OCI-LY7 (cell line): ENCODE measurements around the gene CALM3. TPM values are rescaled to one million over a fixed set of nuclear protein-coding genes. Genes with fewer than 3 reads are reported as not detected.

Experiments
- BruUV-seq: library from RNA; stranded (reverse); fragments of 400-500 nt; replicated peaks from 2 replicates; lab custom pipeline; 2021; lab: Mats Ljungman, UMichigan
- CTCF ChIA-PET: fragments of 300-600 bp; sonication (Branson Sonifier 250); formaldehyde crosslinking; loops from one replicate; lab custom pipeline; 2022; ENCODE audit warnings: antibody characterized with exemption; ENCODE audit not compliant: unreplicated experiment; lab: Charles Lee
- POLR2A ChIA-PET: fragments of 300-600 bp; sonication (Branson Sonifier 250); formaldehyde crosslinking; loops from one replicate; lab custom pipeline; 2022; ENCODE audit warnings: antibody characterized with exemption; lab: Charles Lee
- DNase-seq: peaks from one replicate; pipeline ENCODE4 v3.0.0-alpha.2; 2015; ENCODE audit warnings: low spot score
- H2AFZ ChIP-seq: fragments of 200-600 bp; sonication (generic), shearing (Covaris generic); 2 replicates; pipeline ENCODE4 v1.6.1; 2014; ENCODE audit warnings: mild to moderate bottlenecking, antibody characterized with exemption, low read length, moderate library complexity
- H3K27ac ChIP-seq: fragments of 200-600 bp; sonication (generic); 2 replicates; pipeline ENCODE4 v1.5.1; 2014; ENCODE audit warnings: mixed run types, low read depth, mild to moderate bottlenecking, moderate library complexity, low read length, inconsistent platforms; ENCODE audit not compliant: poor library complexity, severe bottlenecking
- H3K36me3 ChIP-seq: fragments of 200-600 bp; sonication (generic); 2 replicates; pipeline ENCODE4 v1.6.1; 2014; ENCODE audit warnings: mild to moderate bottlenecking, antibody characterized with exemption, low read length, moderate library complexity, mixed read lengths; ENCODE audit not compliant: insufficient read depth
- H3K4me1 ChIP-seq: fragments of 200-600 bp; sonication (generic); 2 replicates; pipeline ENCODE4 v1.5.1; 2014; ENCODE audit warnings: mild to moderate bottlenecking, low read length; ENCODE audit not compliant: insufficient read depth, poor library complexity, severe bottlenecking
- H3K4me2 ChIP-seq: fragments of 200-600 bp; sonication (generic); 2 replicates; pipeline ENCODE4 v1.6.1; 2014; ENCODE audit warnings: mild to moderate bottlenecking, low read length
- H3K4me3 ChIP-seq: fragments of 200-600 bp; sonication (generic); 2 replicates; pipeline ENCODE4 v1.5.1; 2014; ENCODE audit warnings: mild to moderate bottlenecking, low read depth, low read length; ENCODE audit not compliant: poor library complexity, severe bottlenecking
- H3K79me2 ChIP-seq: fragments of 200-600 bp; sonication (generic); 2 replicates; pipeline ENCODE4 v1.6.1; 2016; ENCODE audit warnings: low read depth, mild to moderate bottlenecking, low read length, moderate library complexity, mixed read lengths; ENCODE audit not compliant: insufficient read depth
- H3K9me2 ChIP-seq: fragments of 200-600 bp; sonication (generic); 2 replicates; pipeline ENCODE4 v1.6.1; 2016; ENCODE audit warnings: mild to moderate bottlenecking, low read length, mixed read lengths; ENCODE audit not compliant: insufficient read depth
- H3K9me3 ChIP-seq: fragments of 200-600 bp; sonication (generic); 2 replicates; pipeline ENCODE4 v1.6.1; 2014; ENCODE audit warnings: mild to moderate bottlenecking, mixed run types, low read length, mixed read lengths
- H4K20me1 ChIP-seq: fragments of 200-600 bp; sonication (generic); 2 replicates; pipeline ENCODE4 v1.6.1; 2014; ENCODE audit warnings: mild to moderate bottlenecking, antibody characterized with exemption, low read length, moderate library complexity, mixed read lengths; ENCODE audit not compliant: insufficient read depth
- CTCF ChIP-seq: fragments of 200-600 bp; sonication (generic); conservative IDR thresholded peaks from 2 replicates; pipeline ENCODE4 v1.5.1; 2014; ENCODE audit warnings: mild to moderate bottlenecking, antibody characterized with exemption, low read length, moderate library complexity, mixed read lengths
- EZH2phosphoT487 ChIP-seq: fragments of 200-600 bp; sonication (generic); IDR thresholded peaks from 2 replicates; pipeline ENCODE4 v1.6.1; 2018; ENCODE audit warnings: low read depth, borderline replicate concordance, mild to moderate bottlenecking, mixed run types, antibody characterized with exemption, low read length, moderate library complexity, mixed read lengths
- intact Hi-C: fragments of 100-400 bp; cut with micrococcal nuclease; formaldehyde crosslinking; loops from one replicate; pipeline ENCODE4 v1.10.0; 2022; ENCODE audit not compliant: unreplicated experiment
- total RNA-seq, 2 experiments: library from RNA; depleted of rRNA in 1 of 2; stranded (reverse); fragments of >200 nt in 1 of 2; shearing (Covaris generic) in 1 of 2; gene quantifications; 2 replicates each; pipeline ENCODE4 v1.2.3, GENCODE V29; 2014 to 2022

The CALM3 gene
- total RNA-seq, 2 experiments from 2014 or later: 175 to 198 TPM

GRCh38 chr19:46571495-46571894 lies 29.6 kb upstream of the CALM3 start:
- Histone ChIP-seq H3K36me3 (no peaks in the 10 kb centered on the region), H3K9me2 (no peaks in the 10 kb centered on the region), H3K79me2 (no peaks in the 10 kb centered on the region), H3K9me3 (no peaks in the 10 kb centered on the region), H3K4me1 (no peaks in the 10 kb centered on the region), H3K4me3 (no peak overlapping the region), H3K27ac (no peak overlapping the region), H3K4me2 (no peak overlapping the region), H4K20me1 (no peaks in the 10 kb centered on the region), H2AFZ (no peak overlapping the region)
- ChIA-PET CTCF (no interaction called here), POLR2A (interaction anchor here (0.9 kb wide), 1 partner anchor 166 kb away, joined by 3 read pairs; no protein-coding TSS in a partner anchor)
- BruUV-seq: no TSS peak
- TF ChIP-seq CTCF (no peak), EZH2phosphoT487 (no peak)
- intact Hi-C loops: no loop called here
- peak; percentile 11 for DNase-seq

GRCh38 chr19:46573679-46574498 lies 27.2 kb upstream of the CALM3 start:
- H3K9me2 ChIP-seq: no peaks in the 10 kb centered on the region
- no peaks in the 10 kb centered on the region for H3K4me1 ChIP-seq
- H3K27ac ChIP-seq: no peak overlapping the region
- CTCF ChIA-PET: no interaction called here
- H3K4me2 ChIP-seq: no peak overlapping the region
- DNase-seq: no peak
- no peak overlapping the region for H2AFZ ChIP-seq
- no peaks in the 10 kb centered on the region for H3K79me2 ChIP-seq
- TF ChIP-seq CTCF (no peak), EZH2phosphoT487 (no peak)
- H3K9me3 ChIP-seq: no peaks in the 10 kb centered on the region
- BruUV-seq: no TSS peak
- H3K4me3 ChIP-seq: no peak overlapping the region
- intact Hi-C loops: no loop called here
- H3K36me3 ChIP-seq: no peaks in the 10 kb centered on the region
- POLR2A ChIA-PET: interaction anchor here (0.5 to 0.7 kb wide), 2 partner anchors 44 to 88 kb away, joined by 3 read pairs; no protein-coding TSS in a partner anchor
- no peaks in the 10 kb centered on the region for H4K20me1 ChIP-seq

- Histone ChIP-seq H3K79me2 (no peaks in the 10 kb centered on the region), H3K9me3 (no peaks in the 10 kb centered on the region), H2AFZ (no peak overlapping the region), H3K36me3 (no peaks in the 10 kb centered on the region), H3K27ac (no peak overlapping the region), H3K4me3 (no peak overlapping the region), H3K4me1 (no peaks in the 10 kb centered on the region), H4K20me1 (no peaks in the 10 kb centered on the region), H3K4me2 (no peak overlapping the region), H3K9me2 (no peaks in the 10 kb centered on the region)
- no peak for DNase-seq
- no TSS peak for BruUV-seq
- ChIA-PET POLR2A (no interaction called here), CTCF (no interaction called here)
- intact Hi-C loops: no loop called here
- TF ChIP-seq EZH2phosphoT487: no peak
- TF ChIP-seq CTCF: no peak
Observed at GRCh38 chr19:46574533-46574932, 26.6 kb upstream of the CALM3 start.
